Measurements from ENCODE around the gene CDH13. TPM values are rescaled to one million over a fixed set of nuclear protein-coding genes. Genes with fewer than 3 reads are reported as not detected.

The CDH13 gene
- total RNA-seq, 3 donors from 2014 or later, result 4.9 to 11.2 (median 9.8) TPM

DNA sequence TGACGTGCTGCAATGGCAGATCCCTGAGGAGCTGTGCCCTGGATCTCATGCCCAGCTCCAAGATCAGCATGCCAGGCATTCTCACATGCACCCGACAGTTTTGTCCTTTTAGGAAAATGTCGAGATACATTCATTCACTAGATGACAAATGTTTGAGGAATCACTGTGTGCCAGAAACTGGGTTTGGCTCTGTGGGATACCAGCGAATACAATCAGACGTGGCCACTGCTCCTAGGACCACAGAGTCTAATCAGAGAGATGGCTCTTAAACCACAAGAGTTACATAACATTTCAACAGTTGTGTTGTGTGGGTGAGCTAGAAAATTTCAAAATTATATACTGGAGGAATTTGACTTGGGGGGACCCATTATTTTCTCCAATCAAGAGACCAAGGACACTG is 579.7 kb downstream of the CDH13 start:
- H3K36me3 ChIP-seq (ENCODE audit: low read depth), result no peaks in the 10 kb centered on the region
- TF ChIP-seq, protein P1, sequence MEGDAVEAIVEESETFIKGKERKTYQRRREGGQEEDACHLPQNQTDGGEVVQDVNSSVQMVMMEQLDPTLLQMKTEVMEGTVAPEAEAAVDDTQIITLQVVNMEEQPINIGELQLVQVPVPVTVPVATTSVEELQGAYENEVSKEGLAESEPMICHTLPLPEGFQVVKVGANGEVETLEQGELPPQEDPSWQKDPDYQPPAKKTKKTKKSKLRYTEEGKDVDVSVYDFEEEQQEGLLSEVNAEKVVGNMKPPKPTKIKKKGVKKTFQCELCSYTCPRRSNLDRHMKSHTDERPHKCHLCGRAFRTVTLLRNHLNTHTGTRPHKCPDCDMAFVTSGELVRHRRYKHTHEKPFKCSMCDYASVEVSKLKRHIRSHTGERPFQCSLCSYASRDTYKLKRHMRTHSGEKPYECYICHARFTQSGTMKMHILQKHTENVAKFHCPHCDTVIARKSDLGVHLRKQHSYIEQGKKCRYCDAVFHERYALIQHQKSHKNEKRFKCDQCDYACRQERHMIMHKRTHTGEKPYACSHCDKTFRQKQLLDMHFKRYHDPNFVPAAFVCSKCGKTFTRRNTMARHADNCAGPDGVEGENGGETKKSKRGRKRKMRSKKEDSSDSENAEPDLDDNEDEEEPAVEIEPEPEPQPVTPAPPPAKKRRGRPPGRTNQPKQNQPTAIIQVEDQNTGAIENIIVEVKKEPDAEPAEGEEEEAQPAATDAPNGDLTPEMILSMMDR (IDR thresholded peaks at IDR 0.05), result no peak
- intact Hi-C loops (cut with DNase I, micrococcal nuclease), result no loop called here
- no peak for ATAC-seq
- H3K9me3 ChIP-seq, result no peaks in the 10 kb centered on the region
- no peaks in the 10 kb centered on the region for H3K4me1 ChIP-seq (ENCODE audit: low read depth)
- H3K4me3 ChIP-seq, result no peak overlapping the region
- DNase-seq, result no peak

DNA sequence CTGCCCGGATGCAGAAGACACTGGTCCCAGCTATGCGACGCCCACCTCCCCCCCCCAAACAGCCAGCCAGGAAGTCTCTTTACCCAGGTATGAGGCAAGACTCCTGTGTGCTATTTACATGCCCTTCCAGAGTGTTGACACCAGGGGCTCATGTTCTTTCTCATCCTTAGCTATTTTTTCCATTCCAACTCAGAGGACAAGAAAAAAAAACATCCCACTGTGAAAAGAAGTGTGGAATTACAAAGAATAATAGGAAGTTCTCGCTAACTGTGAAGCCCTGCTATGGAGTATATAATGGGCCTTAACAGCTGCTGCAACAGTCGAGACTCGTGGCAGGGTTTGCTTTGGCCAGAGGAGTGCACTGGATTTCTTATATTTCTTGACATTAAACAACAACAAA is 584.9 kb downstream of the CDH13 start:
- intact Hi-C loops (cut with DNase I, micrococcal nuclease), result loop anchor here in 1 of 2 donors (10.0 kb wide), 1 partner anchor 577 kb away; no protein-coding TSS in a partner anchor
- no peaks in the 10 kb centered on the region for H3K4me1 ChIP-seq (ENCODE audit: low read depth)

DNA sequence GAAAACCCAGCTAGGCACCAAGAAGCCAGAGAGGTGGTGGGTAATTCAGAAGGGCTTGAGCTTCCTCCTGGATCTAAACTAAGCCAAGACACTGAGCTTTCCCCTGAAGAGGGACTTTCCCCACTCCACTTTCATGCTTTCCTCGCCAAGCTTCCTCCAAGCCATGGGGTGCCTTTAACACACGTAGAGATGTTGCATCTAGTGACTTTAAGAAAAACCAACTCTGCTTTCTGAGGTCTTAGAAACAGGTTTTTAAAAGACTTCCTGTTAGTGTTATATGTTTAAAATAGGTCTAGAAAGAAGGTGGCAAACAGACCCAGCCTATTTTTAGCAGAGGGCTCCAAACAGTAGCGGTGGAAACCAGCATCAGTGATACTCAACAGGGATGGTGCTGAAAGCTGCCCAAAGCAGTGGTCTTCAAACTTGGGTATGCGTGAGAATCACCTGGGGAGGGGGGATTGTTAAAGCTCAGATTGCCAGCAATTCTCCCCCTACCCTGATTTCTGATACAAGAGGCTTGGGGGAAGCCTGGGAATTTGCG is 585.6 kb downstream of the CDH13 start:
- Histone ChIP-seq H3K4me1 (ENCODE audit: low read depth) (no peaks in the 10 kb centered on the region), H3K36me3 (ENCODE audit: low read depth) (no peaks in the 10 kb centered on the region), H3K9me3 (no peaks in the 10 kb centered on the region), H3K4me3 (no peak overlapping the region)
- intact Hi-C loops (cut with DNase I, micrococcal nuclease), result loop anchor here in 1 of 2 donors (10.0 kb wide), 1 partner anchor 578 kb away; no protein-coding TSS in a partner anchor
- TF ChIP-seq, protein P1 (IDR thresholded peaks at IDR 0.05), result no peak
- DNase-seq, result no peak
- no peak for ATAC-seq

More for the DNA sequence above, 584.9 kb downstream of the CDH13 start:
- Histone ChIP-seq H3K9me3 (no peaks in the 10 kb centered on the region), H3K36me3 (ENCODE audit: low read depth) (no peaks in the 10 kb centered on the region), H3K4me3 (no peak overlapping the region)
- DNase-seq, result no peak
- no peak for ATAC-seq
- TF ChIP-seq, protein P1 (IDR thresholded peaks at IDR 0.05), result no peak

DNA sequence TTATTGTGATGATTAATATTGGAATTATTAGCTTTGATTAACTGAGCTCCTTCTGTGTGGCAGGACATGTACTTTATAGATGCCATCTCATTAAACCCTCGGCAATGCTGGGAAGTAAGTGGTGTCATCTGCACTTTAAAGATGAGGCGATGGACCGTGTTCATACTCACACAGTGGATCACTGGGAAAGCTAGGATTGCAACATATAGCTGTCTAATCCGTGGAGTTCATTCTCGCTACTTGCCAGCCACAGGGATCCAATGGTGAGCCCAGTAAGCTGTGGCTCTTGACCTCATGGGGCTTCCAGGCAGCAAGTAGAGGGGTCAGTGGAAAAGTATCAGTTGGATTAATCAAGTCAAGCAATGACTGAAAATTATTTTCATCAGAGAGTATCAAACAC is 587.9 kb downstream of the CDH13 start:
- ATAC-seq, result no peak
- intact Hi-C loops (cut with DNase I, micrococcal nuclease), result loop anchor here in 1 of 2 donors (10.0 kb wide), 1 partner anchor 580 kb away; no protein-coding TSS in a partner anchor
- Histone ChIP-seq H3K4me1 (ENCODE audit: low read depth) (no peaks in the 10 kb centered on the region), H3K9me3 (no peaks in the 10 kb centered on the region), H3K36me3 (ENCODE audit: low read depth) (no peaks in the 10 kb centered on the region), H3K4me3 (no peak overlapping the region)
- TF ChIP-seq, protein P1 (IDR thresholded peaks at IDR 0.05), result no peak
- no peak for DNase-seq

DNA sequence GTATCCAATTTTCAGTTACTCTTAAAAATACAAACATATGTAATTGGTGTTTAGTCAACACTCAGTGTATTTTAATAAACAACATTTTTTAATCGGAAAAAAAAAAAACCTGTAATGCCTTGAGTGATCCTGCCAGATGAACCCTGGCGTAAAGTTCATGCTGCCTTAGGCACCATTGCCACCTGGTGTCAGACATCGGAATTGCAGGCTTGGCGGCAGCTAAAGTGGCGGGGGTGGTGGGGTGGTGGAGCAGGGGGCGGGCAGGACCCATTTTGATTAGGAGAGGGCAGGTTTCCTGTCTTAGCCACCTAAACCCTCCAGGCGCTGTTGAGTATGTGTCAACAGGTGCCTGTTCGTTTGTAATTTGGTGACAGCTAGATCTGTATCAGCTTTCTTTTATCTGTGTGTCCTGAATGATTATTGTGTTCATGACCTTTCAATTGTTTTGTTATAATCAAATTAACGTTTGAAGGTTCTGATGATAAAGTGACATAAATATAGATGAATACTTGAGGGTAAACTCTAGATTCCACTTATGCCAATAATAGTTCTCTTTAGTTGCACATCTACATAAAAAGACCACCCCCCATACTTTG is 588.7 kb downstream of the CDH13 start:
- TF ChIP-seq, protein P1 (IDR thresholded peaks at IDR 0.05), result peak; percentile 75
- peak in 2 of 3 donors; percentile 63 to 64 for DNase-seq
- Histone ChIP-seq H3K36me3 (ENCODE audit: low read depth) (no peaks in the 10 kb centered on the region), H3K9me3 (no peaks in the 10 kb centered on the region), H3K4me3 (no peak overlapping the region), H3K4me1 (ENCODE audit: low read depth) (no peaks in the 10 kb centered on the region)
- intact Hi-C loops (cut with DNase I, micrococcal nuclease), result loop anchor here in 1 of 2 donors (10.0 kb wide), 1 partner anchor 581 kb away; no protein-coding TSS in a partner anchor
- ATAC-seq, result peak; percentile 67

Measured in mucosa of descending colon (tissue), 3 donors.